OCI-LY1 (cell line): ENCODE results near the gene CDRT15.
"Not testable (repeated sequence)": the region's sequence is repeated elsewhere in the genome, so short reads cannot be mapped to it uniquely, and the experiment has no call there.

Experiments used
- H2AFZ ChIP-seq: fragments of 200-600 bp; sonication (generic), shearing (Covaris generic); 2 replicates; pipeline ENCODE4 v1.6.0; 2014; ENCODE audit warnings: antibody characterized with exemption, mild to moderate bottlenecking, low read length
- H3F3A ChIP-seq: fragments of 200-600 bp; sonication (generic), shearing (Covaris generic); 2 replicates; pipeline ENCODE4 v1.6.0; 2014; ENCODE audit warnings: mild to moderate bottlenecking, antibody characterized with exemption, low read length, moderate library complexity; ENCODE audit not compliant: insufficient read depth
- H3K27ac ChIP-seq: fragments of 200-600 bp; sonication (generic); 2 replicates; pipeline ENCODE4 v1.5.1; 2014; ENCODE audit warnings: low read length, mixed run types, mild to moderate bottlenecking, low read depth; ENCODE audit not compliant: poor library complexity, severe bottlenecking
- H3K27me3 ChIP-seq: fragments of 200-600 bp; sonication (generic); 2 replicates; pipeline ENCODE4 v1.6.0; 2014; ENCODE audit warnings: antibody characterized with exemption, mild to moderate bottlenecking, low read length, moderate library complexity; ENCODE audit not compliant: insufficient read depth
- H3K36me3 ChIP-seq: fragments of 200-600 bp; sonication (generic); 2 replicates; pipeline ENCODE4 v1.6.1; 2014; ENCODE audit warnings: mild to moderate bottlenecking, antibody characterized with exemption, low read length, moderate library complexity, mixed read lengths; ENCODE audit not compliant: insufficient read depth
- H3K4me1 ChIP-seq: fragments of 200-600 bp; sonication (generic); 2 replicates; pipeline ENCODE4 v1.5.1; 2014; ENCODE audit warnings: mild to moderate bottlenecking, low read length, moderate library complexity; ENCODE audit not compliant: insufficient read depth, severe bottlenecking
- H3K4me2 ChIP-seq: fragments of 200-600 bp; sonication (generic), shearing (Covaris generic); 2 replicates; pipeline ENCODE4 v1.6.1; 2014; ENCODE audit warnings: low read length
- H3K4me3 ChIP-seq: fragments of 200-600 bp; sonication (generic); 2 replicates; pipeline ENCODE4 v1.5.1; 2014; ENCODE audit warnings: low read length, low read depth, mild to moderate bottlenecking, mixed read lengths; ENCODE audit not compliant: poor library complexity, severe bottlenecking
- H3K79me2 ChIP-seq: fragments of 200-600 bp; shearing (Covaris generic); 2 replicates; pipeline ENCODE4 v1.6.1; 2016; ENCODE audit warnings: mixed run types, low read length, mixed read lengths; ENCODE audit not compliant: insufficient read depth
- H3K9ac ChIP-seq: fragments of 200-600 bp; sonication (generic), shearing (Covaris generic); 2 replicates; pipeline ENCODE4 v1.6.1; 2014; ENCODE audit warnings: mild to moderate bottlenecking, low read length, mixed read lengths
- H3K9me2 ChIP-seq: fragments of 200-600 bp; sonication (generic), shearing (Covaris generic); 2 replicates; pipeline ENCODE4 v1.6.1; 2014; ENCODE audit warnings: low read depth, mild to moderate bottlenecking, low read length, mixed read lengths
- H3K9me3 ChIP-seq: fragments of 200-600 bp; shearing (Covaris generic); 2 replicates; pipeline ENCODE4 v1.6.1; 2014; ENCODE audit warnings: low read length, mixed read lengths
- H4K20me1 ChIP-seq: fragments of 200-600 bp; sonication (generic), shearing (Covaris generic); 2 replicates; pipeline ENCODE4 v1.6.0; 2016; ENCODE audit warnings: mild to moderate bottlenecking, low read length; ENCODE audit not compliant: insufficient read depth
- EZH2 ChIP-seq: fragments of 200-600 bp; sonication (generic), shearing (Covaris generic); IDR thresholded peaks from 2 replicates; pipeline ENCODE4 v1.8.0; 2017; ENCODE audit warnings: borderline replicate concordance, mixed run types, mild to moderate bottlenecking, antibody characterized with exemption, low read length, moderate library complexity, mixed read lengths
- TF ChIP-seq, protein P1 (sequence below): fragments of 200-600 bp; sonication (generic), shearing (Covaris generic); IDR thresholded peaks from 2 replicates; pipeline ENCODE4 v1.5.1; 2017; ENCODE audit warnings: mild to moderate bottlenecking, antibody characterized with exemption, low read length, moderate library complexity, mixed read lengths

Gene CDRT15

DNA sequence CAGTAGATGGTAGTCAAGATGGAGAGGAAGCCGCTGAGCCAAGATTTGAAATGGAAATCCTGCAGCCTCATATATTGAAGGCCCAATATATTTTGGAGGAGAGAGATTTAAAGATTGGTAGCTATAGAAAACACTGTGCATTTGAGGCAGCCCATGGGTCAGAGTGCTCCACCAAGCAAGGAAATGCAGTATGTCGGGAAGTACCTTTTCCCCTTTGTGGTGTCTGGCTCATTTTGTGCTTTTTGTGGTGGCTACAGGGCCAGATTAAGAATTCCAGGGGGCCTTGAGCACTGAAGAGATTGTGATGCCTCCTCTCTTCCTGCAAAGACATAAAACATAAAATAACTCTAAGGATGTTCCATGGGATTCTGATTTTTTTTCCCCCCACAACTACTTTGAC is 39.6 kb downstream of the CDRT15 start:
- H3K4me1 ChIP-seq: peaks cover 21% of the 10 kb centered on the region
- no peak overlapping the region for H3K4me3 ChIP-seq
- H3K9ac ChIP-seq: no peak overlapping the region
- no peaks in the 10 kb centered on the region for H3K79me2 ChIP-seq
- H3F3A ChIP-seq: no peaks in the 10 kb centered on the region
- no peak overlapping the region for H2AFZ ChIP-seq
- H3K27ac ChIP-seq: no peak overlapping the region
- H3K36me3 ChIP-seq: peaks cover 11% of the 10 kb centered on the region
- H3K9me3 ChIP-seq: no peaks in the 10 kb centered on the region
- no peaks in the 10 kb centered on the region for H4K20me1 ChIP-seq
- no peaks in the 10 kb centered on the region for H3K9me2 ChIP-seq
- H3K27me3 ChIP-seq: no peaks in the 10 kb centered on the region
- TF ChIP-seq, protein P1, sequence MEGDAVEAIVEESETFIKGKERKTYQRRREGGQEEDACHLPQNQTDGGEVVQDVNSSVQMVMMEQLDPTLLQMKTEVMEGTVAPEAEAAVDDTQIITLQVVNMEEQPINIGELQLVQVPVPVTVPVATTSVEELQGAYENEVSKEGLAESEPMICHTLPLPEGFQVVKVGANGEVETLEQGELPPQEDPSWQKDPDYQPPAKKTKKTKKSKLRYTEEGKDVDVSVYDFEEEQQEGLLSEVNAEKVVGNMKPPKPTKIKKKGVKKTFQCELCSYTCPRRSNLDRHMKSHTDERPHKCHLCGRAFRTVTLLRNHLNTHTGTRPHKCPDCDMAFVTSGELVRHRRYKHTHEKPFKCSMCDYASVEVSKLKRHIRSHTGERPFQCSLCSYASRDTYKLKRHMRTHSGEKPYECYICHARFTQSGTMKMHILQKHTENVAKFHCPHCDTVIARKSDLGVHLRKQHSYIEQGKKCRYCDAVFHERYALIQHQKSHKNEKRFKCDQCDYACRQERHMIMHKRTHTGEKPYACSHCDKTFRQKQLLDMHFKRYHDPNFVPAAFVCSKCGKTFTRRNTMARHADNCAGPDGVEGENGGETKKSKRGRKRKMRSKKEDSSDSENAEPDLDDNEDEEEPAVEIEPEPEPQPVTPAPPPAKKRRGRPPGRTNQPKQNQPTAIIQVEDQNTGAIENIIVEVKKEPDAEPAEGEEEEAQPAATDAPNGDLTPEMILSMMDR: no peak
- no peak for TF ChIP-seq EZH2
- no peak overlapping the region for H3K4me2 ChIP-seq

DNA sequence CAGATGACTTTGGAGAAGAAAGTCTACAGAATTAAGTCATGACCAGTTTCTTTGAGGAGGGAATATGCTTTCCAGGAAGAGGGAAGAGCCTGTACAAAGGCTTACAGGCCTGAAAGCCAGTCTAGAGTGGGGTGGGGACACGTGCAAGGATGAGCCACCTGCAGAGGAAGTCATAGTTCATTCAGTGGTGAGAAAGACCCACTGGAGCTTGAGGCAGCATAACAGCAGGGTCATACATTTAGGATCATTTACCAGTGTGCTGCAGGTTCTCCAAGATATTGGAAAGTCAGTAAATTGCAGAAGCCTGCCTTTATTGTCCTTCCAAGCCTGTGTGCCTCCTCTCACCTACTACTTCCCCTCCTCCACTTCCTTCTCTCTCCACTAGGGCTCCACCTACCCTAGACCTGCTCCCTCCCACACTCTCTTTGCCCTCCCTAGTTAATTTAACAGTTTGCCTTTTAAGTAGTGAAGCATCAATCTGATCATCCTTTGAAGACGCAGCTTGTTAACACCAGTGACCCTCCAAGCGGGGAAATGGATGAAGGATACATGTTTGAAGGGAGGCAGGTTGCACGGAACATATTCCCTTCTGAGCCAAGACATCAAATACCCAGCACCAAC is 40.2 kb downstream of the CDRT15 start:
- Histone ChIP-seq H3K36me3 (peaks cover 11% of the 10 kb centered on the region), H3K27ac (no peak overlapping the region), H3K9ac (no peak overlapping the region), H3K79me2 (no peaks in the 10 kb centered on the region), H3K4me3 (no peak overlapping the region), H3K4me1 (peaks cover 26% of the 10 kb centered on the region), H3K9me3 (no peaks in the 10 kb centered on the region), H3K9me2 (no peaks in the 10 kb centered on the region), H3K27me3 (no peaks in the 10 kb centered on the region), H2AFZ (no peak overlapping the region), H3F3A (no peaks in the 10 kb centered on the region), H3K4me2 (no peak overlapping the region), H4K20me1 (no peaks in the 10 kb centered on the region)
- no peak for TF ChIP-seq EZH2
- TF ChIP-seq, protein P1: peak; percentile 39; the same call in 1 of the 2 replicates

DNA sequence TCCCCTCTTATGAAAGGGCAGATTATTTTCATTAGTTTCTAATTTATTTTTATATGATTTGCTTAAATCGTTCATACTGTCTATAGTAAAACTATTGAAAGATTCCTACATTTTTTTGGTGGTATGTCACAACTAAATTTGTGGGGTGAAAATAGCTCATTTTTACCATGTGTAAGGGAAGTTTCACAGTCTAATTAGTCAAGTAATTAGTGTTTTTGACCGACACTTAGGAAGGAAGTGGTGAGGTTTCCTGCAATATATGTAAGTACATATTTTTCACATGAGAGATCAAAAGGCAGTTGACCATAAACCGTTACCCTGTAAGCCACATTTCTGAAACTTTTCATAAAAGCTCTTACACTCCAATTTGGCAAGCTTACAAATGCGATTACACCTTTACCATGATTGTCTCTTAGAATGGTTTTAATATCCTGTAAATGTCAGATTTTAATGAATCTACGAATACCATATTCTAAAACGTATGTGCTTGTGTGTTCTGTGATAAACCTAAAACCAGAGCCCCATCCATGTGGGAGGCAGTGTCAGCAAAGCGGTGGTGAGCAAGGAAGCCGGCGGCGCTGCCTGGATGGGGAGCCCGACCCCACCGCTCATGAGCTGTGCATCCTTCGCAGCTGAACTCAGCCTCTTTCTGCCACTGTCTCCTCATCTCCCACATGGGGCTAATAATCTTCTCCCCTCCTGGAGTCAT is 43.9 kb downstream of the CDRT15 start:
- H3K4me2 ChIP-seq: peak overlapping the region; percentile 42; the same call in 1 of the 2 replicates
- H3F3A ChIP-seq, H3K79me2 ChIP-seq, H3K9me2 ChIP-seq, H3K36me3 ChIP-seq, H3K9ac ChIP-seq, H4K20me1 ChIP-seq, H3K9me3 ChIP-seq, H2AFZ ChIP-seq, H3K27ac ChIP-seq, H3K4me3 ChIP-seq, H3K27me3 ChIP-seq: not testable (repeated sequence)
- H3K4me1 ChIP-seq: peaks cover 34% of the 10 kb centered on the region

DNA sequence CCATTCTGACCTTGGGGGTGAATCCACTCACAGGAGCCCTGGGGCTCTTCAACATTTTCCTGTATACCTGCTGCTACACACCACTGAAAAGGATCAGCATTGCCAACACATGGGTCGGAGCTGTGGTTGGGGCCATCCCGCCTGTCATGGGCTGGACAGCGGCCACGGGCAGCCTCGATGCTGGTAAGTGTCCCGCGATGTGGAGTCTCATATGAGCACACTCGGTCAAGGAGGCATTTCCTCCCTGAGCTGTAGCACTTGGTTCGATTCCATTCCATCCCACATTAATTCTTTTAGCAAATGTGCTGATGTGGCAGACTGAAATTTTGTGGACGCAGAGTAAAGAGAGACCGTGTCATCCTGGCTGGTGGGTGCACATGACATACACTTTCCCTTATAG is 44.6 kb downstream of the CDRT15 start:
- H3K9me2 ChIP-seq, H3K9ac ChIP-seq, H3K27ac ChIP-seq, H2AFZ ChIP-seq, H3K27me3 ChIP-seq, H3K79me2 ChIP-seq, H4K20me1 ChIP-seq, H3K9me3 ChIP-seq, H3F3A ChIP-seq, H3K4me3 ChIP-seq, H3K36me3 ChIP-seq: not testable (repeated sequence)
- Histone ChIP-seq H3K4me2 (peak overlapping the region; percentile 42; the same call in 1 of the 2 replicates), H3K4me1 (peaks cover 34% of the 10 kb centered on the region)

DNA sequence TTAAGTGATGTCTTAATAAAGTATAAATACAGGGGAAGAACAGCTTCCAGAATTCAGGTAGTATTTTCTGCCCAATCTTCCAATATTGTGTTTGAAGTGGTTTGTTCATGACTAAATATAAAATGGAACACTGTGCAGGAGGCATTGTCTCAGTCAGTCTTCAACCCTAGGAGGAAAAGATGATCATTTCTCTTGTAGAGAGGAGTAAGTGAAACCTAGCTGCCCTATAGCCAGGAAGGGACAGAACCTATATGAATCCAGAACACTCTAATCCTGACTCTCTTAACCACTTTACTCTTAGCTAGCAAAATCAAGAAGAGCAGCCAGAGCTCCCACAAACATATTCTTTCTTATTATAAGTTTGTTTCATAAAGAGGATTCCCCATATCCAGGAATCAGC is 45.2 kb downstream of the CDRT15 start:
- H4K20me1 ChIP-seq, H2AFZ ChIP-seq, H3K36me3 ChIP-seq: not testable (repeated sequence)

DNA sequence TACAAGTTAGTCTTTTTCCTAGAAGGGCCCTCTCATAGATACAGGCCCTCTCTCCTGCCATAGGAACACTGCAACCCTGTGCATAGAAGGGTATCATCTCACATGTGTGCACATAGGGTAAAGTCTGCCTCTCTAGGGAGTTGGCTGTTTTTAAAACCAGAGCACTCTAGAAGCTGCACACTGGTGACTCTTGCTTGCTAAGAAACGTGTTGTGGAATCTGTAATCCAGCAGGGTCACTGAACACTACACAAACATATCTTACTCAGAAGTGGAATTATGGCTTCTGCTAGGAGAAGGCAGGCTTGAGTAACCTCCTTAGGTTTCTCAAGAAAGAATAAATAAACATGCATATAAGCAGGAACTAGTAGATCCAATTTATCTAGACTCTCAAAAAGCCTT is 45.9 kb downstream of the CDRT15 start:
- not testable (repeated sequence) for H3K9me3 ChIP-seq, H3K9me2 ChIP-seq, H3F3A ChIP-seq, H3K4me3 ChIP-seq, H3K27ac ChIP-seq, H3K36me3 ChIP-seq, H3K9ac ChIP-seq, H3K27me3 ChIP-seq, H3K4me2 ChIP-seq, H2AFZ ChIP-seq, H4K20me1 ChIP-seq, H3K79me2 ChIP-seq
- peaks cover 26% of the 10 kb centered on the region for H3K4me1 ChIP-seq

More for the DNA sequence above, 45.2 kb downstream of the CDRT15 start:
- H3K4me1 ChIP-seq: peaks cover 32% of the 10 kb centered on the region
- not testable (repeated sequence) for H3K9ac ChIP-seq, H3F3A ChIP-seq, H3K9me3 ChIP-seq, H3K9me2 ChIP-seq, H3K79me2 ChIP-seq, H3K4me3 ChIP-seq, H3K27me3 ChIP-seq, H3K27ac ChIP-seq, H3K4me2 ChIP-seq
